Activated CD8-positive, alpha-beta T cell treated with anti-CD3 and anti-CD28 coated beads, Interleukin-2, amount 10 ng/mL, durations not matched to agents 7 days and 5 days (primary cell): ENCODE results near the gene TREML2. TPM values are rescaled to one million over a fixed set of nuclear protein-coding genes. Genes with fewer than 3 reads are reported as not detected.
A peak's percentile ranks its signal among the peaks of the same experiment; 100 is the strongest.

ENCODE experiments used
- ATAC-seq: fragments of 150-1000 bp; cut with Tn5 transposase; one replicate; pipeline ENCODE4 v1.10.0; 2021; ENCODE audit warnings: moderate library complexity
- CTCF ChIA-PET: fragments of 350-600 bp; sonication (Branson Sonifier 250); formaldehyde crosslinking; loops from one replicate; lab custom pipeline; 2021; ENCODE audit warnings: antibody characterized with exemption; lab: Charles Lee
- POLR2A ChIA-PET: fragments of 350-600 bp; sonication (Branson Sonifier 250); formaldehyde crosslinking; loops from one replicate; lab custom pipeline; 2021; ENCODE audit warnings: antibody characterized with exemption; lab: Charles Lee
- DNase-seq: peaks from one replicate; pipeline ENCODE4 v3.0.0-alpha.2; 2020
- H3K27ac Mint-ChIP-seq: one replicate; pipeline ENCODE4 v1.8.0; 2021; ENCODE audit warnings: mild to moderate bottlenecking, mixed read lengths
- H3K27me3 Mint-ChIP-seq: one replicate; pipeline ENCODE4 v1.8.0; 2021; ENCODE audit warnings: low read depth, mixed read lengths
- H3K36me3 Mint-ChIP-seq: one replicate; pipeline ENCODE4 v1.8.0; 2021; ENCODE audit warnings: low read depth, mixed read lengths
- H3K4me1 Mint-ChIP-seq: one replicate; pipeline ENCODE4 v1.8.0; 2021; ENCODE audit warnings: low read depth, mixed read lengths
- H3K4me3 Mint-ChIP-seq: one replicate; pipeline ENCODE4 v1.8.0; 2021; ENCODE audit warnings: mild to moderate bottlenecking, mixed read lengths
- H3K9me3 Mint-ChIP-seq: one replicate; pipeline ENCODE4 v1.8.0; 2022; ENCODE audit warnings: mixed read lengths; ENCODE audit not compliant: insufficient read depth
- total RNA-seq, 2 experiments: library from RNA; stranded (reverse); gene quantifications; one replicate each; pipeline ENCODE4 v1.2.3, GENCODE V29; 2021

Gene TREML2
- total RNA-seq, 2 experiments from 2014 or later: 23.5 to 24.9 TPM

DNA sequence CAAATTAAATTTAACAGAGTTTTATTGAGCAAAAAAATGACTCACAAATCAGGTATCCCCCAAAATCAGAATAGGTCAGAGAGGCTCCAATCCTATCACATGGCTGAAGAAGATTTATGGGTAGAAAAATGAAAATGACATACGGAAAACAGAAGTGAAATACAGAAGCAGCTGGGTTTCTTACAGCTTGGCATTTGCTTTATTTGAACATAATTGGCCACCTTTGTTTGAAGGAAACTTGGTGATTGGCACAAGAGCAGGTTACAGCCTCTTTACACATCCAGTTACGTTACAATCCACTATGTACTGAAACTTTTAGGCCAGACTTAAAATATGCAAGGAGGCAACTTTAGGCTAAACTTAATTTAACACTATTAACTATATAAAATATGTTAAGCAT, 26.3 kb downstream of the TREML2 start:
- DNase-seq (no peak), ATAC-seq (no peak)
- H3K27me3 Mint-ChIP-seq: peaks cover 22% of the 10 kb centered on the region
- H3K4me3 Mint-ChIP-seq: no peak overlapping the region
- ChIA-PET CTCF (no interaction called here), POLR2A (no interaction called here)
- no peaks in the 10 kb centered on the region for H3K9me3 Mint-ChIP-seq
- no peak overlapping the region for H3K27ac Mint-ChIP-seq
- no peaks in the 10 kb centered on the region for H3K4me1 Mint-ChIP-seq
- no peaks in the 10 kb centered on the region for H3K36me3 Mint-ChIP-seq

DNA sequence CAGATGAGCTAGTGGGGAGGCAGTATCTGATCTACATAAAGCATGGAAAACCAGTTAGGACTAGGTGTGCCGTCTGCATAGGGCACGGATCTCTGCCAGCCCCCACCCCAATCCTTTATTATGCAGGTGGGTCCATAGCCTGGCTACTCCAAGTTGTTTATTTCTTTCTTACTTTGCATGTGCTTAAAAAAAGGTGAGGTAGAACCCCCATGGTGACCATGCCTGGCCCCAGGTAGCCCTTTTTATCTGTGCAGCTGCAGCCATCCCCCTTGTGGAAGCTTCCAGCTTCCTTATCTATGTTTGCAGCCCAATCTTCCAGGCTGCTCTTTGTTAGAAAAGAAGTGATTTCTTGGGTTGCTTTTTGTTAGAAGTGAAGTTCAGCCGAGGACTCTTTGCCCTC, 29.0 kb downstream of the TREML2 start:
- DNase-seq (no peak), ATAC-seq (no peak)
- Mint-ChIP-seq H3K27me3 (peaks cover 20% of the 10 kb centered on the region), H3K36me3 (no peaks in the 10 kb centered on the region), H3K9me3 (no peaks in the 10 kb centered on the region), H3K4me1 (no peaks in the 10 kb centered on the region), H3K4me3 (no peak overlapping the region), H3K27ac (no peak overlapping the region)
- ChIA-PET CTCF (interaction anchor here (2.3 kb wide), 1 partner anchor 10 kb away, joined by 8 read pairs; no protein-coding TSS in a partner anchor), POLR2A (no interaction called here)

DNA sequence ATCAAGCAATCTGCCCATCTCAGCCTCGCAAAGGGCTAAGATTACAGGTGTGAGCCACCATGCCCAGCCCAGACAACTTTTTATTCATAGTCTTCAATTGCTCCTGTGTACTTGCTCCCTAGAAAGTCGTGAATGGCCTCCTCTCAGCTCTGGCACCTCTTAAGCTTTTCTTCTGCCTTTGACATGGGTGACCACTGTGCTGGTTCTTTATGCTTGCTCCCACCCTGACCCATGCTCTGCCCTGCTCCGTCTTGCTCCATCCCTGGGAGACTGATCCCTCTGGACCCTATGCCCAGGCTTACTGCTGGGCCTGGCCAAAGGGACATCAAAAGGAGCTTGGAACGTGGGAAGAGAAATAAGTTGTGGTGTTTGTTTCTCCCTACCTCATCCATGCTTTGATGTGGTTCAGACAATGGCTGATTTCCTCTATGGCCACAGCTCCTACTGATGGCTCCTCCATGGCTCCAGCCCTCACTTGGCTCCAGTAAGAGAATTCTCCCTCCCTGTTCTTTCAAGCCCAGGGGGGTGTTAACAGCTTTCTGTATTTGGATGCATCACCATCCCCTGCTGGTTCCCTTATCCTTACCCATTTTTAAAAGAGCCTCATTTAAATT, 30.3 kb downstream of the TREML2 start:
- ATAC-seq: no peak
- ChIA-PET CTCF (interaction anchor here (1.3 to 2.3 kb wide), 3 partner anchors 11 to 149 kb away, joined by 3 to 8 read pairs (median 5); no protein-coding TSS in a partner anchor), POLR2A (no interaction called here)
- H3K27me3 Mint-ChIP-seq: peaks cover 16% of the 10 kb centered on the region
- H3K4me3 Mint-ChIP-seq: no peak overlapping the region
- H3K36me3 Mint-ChIP-seq: no peaks in the 10 kb centered on the region
- H3K9me3 Mint-ChIP-seq: no peaks in the 10 kb centered on the region
- no peaks in the 10 kb centered on the region for H3K4me1 Mint-ChIP-seq
- DNase-seq: no peak
- H3K27ac Mint-ChIP-seq: no peak overlapping the region

DNA sequence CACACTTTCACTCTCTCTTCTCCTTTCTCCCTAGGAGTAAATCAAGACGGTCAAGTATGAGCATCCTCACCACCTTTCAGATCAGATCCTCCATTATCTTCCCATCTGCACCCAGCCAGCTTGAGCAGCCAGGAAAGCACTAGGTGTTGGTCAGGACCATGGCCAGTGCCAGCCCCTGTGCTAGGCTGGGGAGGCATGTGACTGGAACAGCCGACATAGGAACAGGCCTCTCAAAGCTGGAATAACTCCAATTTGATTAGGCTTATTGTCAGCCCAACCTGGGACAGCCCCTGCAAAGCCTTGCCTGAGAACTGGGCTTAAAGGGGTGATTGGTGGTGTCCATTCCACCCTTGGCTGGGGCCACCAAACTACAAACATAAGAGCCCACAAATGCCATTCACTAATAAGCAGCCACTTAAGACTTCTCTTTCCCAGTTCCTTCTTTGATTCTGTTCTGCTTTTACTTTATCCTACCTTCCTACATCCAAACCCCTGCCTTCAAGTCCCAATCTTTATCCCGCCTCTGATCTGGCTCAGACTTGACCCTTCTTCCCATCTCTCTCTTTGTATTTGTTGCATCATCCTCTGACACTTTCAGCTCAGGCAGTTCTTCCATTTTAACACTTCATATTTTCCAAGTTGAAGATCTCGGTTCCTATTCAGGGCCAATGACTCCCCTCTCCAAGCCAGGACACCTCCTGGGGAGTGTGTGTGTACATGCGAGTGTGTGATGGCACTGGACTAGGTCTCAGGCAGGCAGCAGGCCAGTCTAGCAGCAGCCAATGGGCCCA, 33.6 kb downstream of the TREML2 start:
- ATAC-seq: no peak
- Mint-ChIP-seq H3K4me1 (no peaks in the 10 kb centered on the region), H3K9me3 (no peaks in the 10 kb centered on the region), H3K4me3 (no peak overlapping the region), H3K27me3 (peaks cover 14% of the 10 kb centered on the region), H3K27ac (no peak overlapping the region), H3K36me3 (no peaks in the 10 kb centered on the region)
- DNase-seq: peak; percentile 36
- POLR2A ChIA-PET: no interaction called here
- CTCF ChIA-PET: interaction anchor here (1.4 kb wide), 1 partner anchor 15 kb away, joined by 4 read pairs; no protein-coding TSS in a partner anchor

DNA sequence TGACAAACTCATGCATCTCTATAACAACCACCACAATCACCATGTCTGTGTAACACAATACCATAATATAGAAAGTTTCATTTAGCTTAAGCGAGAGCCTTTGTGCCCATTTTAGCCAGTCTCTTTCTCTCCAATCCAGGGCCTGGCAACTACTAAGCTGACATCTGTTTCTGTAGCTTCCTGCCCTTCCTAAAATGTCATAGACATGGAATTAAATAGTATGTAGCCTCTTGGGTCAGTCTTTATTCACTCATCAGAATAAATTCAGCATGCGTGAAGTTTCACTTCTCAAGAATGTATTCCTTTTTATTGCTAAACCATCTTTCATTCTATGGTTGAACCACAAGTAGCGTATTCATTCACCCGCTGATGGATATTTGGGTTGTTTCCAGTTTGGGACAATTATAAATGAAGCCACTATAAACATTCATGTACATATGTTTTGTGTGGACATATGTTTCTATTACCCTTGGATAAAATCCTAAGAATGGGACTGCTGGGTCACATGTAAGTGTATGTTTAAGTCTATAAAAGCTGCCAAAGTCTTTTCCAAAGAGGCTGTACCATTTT, 36.3 kb downstream of the TREML2 start:
- Mint-ChIP-seq H3K9me3 (no peaks in the 10 kb centered on the region), H3K4me1 (no peaks in the 10 kb centered on the region), H3K36me3 (no peaks in the 10 kb centered on the region), H3K4me3 (no peak overlapping the region), H3K27me3 (peaks cover 14% of the 10 kb centered on the region), H3K27ac (no peak overlapping the region)
- ATAC-seq (no peak), DNase-seq (no peak)
- CTCF ChIA-PET: no interaction called here
- POLR2A ChIA-PET: no interaction called here

DNA sequence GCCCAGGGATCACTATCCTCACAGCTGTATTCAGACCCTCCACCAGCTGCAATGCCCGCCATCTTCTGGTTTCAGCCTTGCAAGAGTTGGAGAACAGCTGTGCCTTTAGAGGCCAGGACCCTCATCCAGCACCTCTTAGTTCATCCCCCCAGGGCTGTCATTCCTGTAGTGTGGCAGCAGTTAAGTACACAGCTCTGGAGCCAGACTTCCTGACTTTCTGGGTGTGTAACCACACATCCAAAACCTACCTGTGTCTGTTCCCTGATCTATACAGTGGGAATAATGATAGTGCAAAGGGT, 37.6 kb downstream of the TREML2 start:
- Mint-ChIP-seq H3K27ac (no peak overlapping the region), H3K9me3 (no peaks in the 10 kb centered on the region), H3K27me3 (peaks cover 12% of the 10 kb centered on the region), H3K4me1 (no peaks in the 10 kb centered on the region), H3K36me3 (no peaks in the 10 kb centered on the region), H3K4me3 (no peak overlapping the region)
- no peak for ATAC-seq
- DNase-seq: no peak
- CTCF ChIA-PET: no interaction called here
- POLR2A ChIA-PET: no interaction called here

DNA sequence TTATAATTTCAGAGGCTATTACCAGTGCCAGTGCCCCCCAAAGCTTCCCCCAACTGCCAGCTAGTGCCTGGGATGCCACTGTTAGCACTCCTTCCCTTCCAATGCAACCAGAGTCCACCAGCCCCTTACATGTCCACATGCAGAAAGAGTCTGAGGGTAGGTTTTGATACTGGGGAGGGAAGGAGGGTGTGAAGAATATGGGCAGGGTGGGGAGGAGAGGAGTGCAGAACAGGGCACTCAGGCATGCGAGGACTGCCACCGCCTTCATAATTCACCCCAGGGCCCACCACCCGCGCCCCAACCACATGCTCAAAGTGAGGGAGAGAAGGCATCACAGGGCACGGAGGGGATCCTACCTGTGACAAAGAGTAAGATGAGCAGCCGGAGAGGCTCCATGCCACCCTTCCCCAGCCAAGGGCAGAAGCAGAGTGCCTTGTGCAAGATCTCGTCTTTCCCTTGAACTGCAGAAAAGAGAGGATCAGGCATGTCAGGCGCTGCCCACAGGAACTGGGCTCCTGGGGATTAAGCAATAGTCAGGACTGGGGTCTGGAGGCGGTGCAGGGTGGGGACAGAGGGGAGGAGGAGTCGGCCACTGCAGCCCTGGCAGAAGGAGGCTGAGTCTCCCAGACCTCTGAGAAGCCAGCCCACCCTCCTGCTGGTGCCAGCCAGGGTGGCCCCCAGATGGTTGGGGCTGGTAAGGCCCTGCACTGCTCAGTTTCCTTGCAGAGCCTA, 38.1 kb downstream of the TREML2 start, which contains the start of gene TREM2:
Gene TREM2 (minus strand): TSS at position 430 of the 732 bp plus-strand sequence. CDS start 34 bp downstream, at position 396.
- Mint-ChIP-seq H3K4me3 (no peak within 1 kb of the TSS), H3K27me3 (peaks cover 16% of the 10 kb centered on the region), H3K36me3 (no peaks in the 10 kb centered on the region), H3K27ac (no peak within 1 kb of the TSS), H3K9me3 (no peaks in the 10 kb centered on the region), H3K4me1 (no peaks in the 10 kb centered on the region)
- DNase-seq (no peak), ATAC-seq (no peak)
- CTCF ChIA-PET: no interaction called here
- POLR2A ChIA-PET: no interaction called here

DNA sequence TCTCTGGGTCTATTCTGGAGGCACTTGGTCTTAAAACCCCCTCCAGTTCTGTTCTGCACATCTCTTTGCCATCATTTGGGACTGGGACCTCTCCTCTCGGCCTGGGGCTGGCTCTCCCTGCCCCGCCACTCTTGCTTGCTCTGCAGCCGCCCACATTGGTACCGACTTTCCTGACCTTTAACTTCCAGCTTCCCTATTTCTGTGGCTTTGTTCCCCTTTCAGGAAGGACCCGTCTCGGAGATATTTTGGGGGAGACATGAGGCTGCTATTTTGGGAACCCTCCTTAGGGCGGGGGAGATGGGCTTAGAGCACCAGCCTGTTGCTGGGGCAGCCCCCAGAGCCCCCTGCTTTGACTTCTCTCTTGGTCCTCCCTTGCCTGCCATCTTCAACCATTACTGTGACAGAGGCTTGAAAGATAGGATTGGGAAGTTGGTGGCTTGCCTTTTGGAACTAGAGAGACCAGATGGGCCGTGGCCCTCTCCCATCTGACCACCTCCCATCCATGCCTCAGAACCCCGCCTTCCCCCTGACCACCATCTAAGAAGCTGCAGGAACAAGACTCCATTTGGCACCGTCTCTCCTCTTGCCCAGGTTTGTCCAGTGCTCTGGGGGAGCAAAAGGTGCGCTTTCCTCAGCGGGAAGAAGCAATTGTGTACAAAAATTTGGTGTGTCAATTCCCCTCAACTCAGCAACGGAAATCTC, 38.9 kb downstream of the TREML2 start:
- DNase-seq (no peak), ATAC-seq (no peak)
- Mint-ChIP-seq H3K4me1 (no peaks in the 10 kb centered on the region), H3K27me3 (peaks cover 15% of the 10 kb centered on the region), H3K27ac (no peak overlapping the region), H3K36me3 (no peaks in the 10 kb centered on the region), H3K9me3 (no peaks in the 10 kb centered on the region), H3K4me3 (no peak overlapping the region)
- CTCF ChIA-PET: no interaction called here
- POLR2A ChIA-PET: no interaction called here

DNA sequence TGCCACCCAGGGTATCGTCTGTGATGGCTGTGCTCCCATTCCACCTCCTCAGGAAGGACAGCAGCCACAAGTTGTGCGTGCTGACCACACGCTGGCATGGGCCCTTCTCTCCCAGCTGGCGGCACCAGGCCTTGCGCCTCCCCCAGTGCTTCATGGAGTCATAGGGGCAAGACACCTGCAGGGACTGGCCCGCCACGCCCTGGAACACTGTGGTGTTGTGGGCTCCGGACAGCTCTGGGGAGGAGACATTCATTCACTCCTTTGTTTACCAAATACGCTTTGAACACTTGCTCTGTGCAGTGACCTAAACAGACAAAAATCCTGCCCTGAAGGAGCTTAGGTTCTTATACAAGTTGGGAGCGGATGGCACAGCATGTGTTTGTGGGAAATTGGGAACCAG, 39.6 kb downstream of the TREML2 start:
- H3K36me3 Mint-ChIP-seq: no peaks in the 10 kb centered on the region
- ATAC-seq (no peak), DNase-seq (no peak)
- ChIA-PET CTCF (no interaction called here), POLR2A (no interaction called here)
- H3K4me3 Mint-ChIP-seq: no peak overlapping the region
- H3K4me1 Mint-ChIP-seq: no peaks in the 10 kb centered on the region
- no peak overlapping the region for H3K27ac Mint-ChIP-seq
- H3K9me3 Mint-ChIP-seq: no peaks in the 10 kb centered on the region
- peaks cover 14% of the 10 kb centered on the region for H3K27me3 Mint-ChIP-seq

DNA sequence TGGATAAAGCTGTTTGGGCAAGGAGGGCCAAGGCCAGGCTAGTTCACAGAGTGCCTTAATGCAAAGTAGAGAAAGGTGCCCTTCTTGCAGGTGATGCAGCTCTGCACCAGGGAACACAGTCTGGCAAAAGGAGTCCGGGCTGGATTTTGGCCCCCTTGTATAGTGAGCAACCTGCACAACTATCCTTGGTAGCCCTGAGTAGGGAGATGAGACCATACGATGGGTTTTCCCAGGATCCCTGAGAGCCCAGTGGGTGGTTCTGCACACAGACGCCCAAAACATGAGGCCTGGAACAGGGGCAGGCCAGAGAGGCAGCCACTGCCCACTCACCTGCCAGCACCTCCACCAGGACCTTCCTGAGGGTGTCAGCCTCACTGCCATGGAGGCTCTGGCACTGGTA, 40.0 kb downstream of the TREML2 start:
- ChIA-PET CTCF (no interaction called here), POLR2A (no interaction called here)
- Mint-ChIP-seq H3K27ac (no peak overlapping the region), H3K9me3 (no peaks in the 10 kb centered on the region), H3K4me3 (no peak overlapping the region), H3K4me1 (no peaks in the 10 kb centered on the region), H3K27me3 (peaks cover 12% of the 10 kb centered on the region), H3K36me3 (no peaks in the 10 kb centered on the region)
- ATAC-seq (no peak), DNase-seq (no peak)

DNA sequence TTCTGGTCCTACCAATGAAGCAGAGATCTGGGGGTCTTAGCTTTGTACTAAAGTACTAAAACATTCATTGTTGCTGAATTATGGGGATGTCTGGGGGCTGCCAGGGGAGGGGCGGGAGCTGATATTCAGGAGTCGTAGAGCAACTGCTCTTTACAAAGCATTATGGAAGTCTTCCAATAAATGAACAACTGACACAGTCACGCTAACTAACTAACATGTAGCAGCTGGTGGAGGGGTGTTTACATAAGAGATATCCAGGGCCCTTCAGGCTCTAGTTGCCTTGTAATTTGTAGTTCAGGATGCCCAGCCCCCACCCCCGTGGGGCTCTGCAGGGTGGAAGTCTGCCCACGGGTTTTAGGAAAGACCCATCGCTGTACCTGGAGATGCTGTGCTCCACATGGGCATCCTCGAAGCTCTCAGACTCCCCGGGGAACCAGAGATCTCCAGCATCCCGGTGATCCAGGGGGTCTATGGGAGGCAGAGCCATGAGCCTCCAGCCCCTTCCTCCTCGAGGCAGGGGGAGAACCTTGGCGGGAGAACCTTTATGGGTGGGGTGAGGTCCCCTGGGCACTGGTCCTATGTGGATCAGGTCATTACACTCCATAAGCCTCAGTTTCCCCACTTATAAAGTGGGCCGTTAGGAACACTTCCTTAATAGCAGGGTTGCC, 41.4 kb downstream of the TREML2 start:
- no peaks in the 10 kb centered on the region for H3K9me3 Mint-ChIP-seq
- H3K36me3 Mint-ChIP-seq: no peaks in the 10 kb centered on the region
- H3K4me1 Mint-ChIP-seq: peaks cover 2% of the 10 kb centered on the region
- H3K4me3 Mint-ChIP-seq: no peak overlapping the region
- peaks cover 19% of the 10 kb centered on the region for H3K27me3 Mint-ChIP-seq
- ChIA-PET POLR2A (no interaction called here), CTCF (no interaction called here)
- H3K27ac Mint-ChIP-seq: no peak overlapping the region
- ATAC-seq (no peak), DNase-seq (no peak)
